NCI-H446 (cell line): ENCODE results near the gene CYBC1.

Source experiments
- DNase-seq, 2 experiments: peaks; one replicate each; lab custom pipeline; 2025; lab: John Stamatoyannopoulos, UW

CYBC1 gene

GRCh38 chr17:82450357-82451106, at the start of gene CYBC1:
TSS of gene CYBC1 (minus strand) at chr17:82450752. CDS start at chr17:82449254, 1,498 bp downstream.
- peak; percentile 88 to 96 for DNase-seq

DNA sequence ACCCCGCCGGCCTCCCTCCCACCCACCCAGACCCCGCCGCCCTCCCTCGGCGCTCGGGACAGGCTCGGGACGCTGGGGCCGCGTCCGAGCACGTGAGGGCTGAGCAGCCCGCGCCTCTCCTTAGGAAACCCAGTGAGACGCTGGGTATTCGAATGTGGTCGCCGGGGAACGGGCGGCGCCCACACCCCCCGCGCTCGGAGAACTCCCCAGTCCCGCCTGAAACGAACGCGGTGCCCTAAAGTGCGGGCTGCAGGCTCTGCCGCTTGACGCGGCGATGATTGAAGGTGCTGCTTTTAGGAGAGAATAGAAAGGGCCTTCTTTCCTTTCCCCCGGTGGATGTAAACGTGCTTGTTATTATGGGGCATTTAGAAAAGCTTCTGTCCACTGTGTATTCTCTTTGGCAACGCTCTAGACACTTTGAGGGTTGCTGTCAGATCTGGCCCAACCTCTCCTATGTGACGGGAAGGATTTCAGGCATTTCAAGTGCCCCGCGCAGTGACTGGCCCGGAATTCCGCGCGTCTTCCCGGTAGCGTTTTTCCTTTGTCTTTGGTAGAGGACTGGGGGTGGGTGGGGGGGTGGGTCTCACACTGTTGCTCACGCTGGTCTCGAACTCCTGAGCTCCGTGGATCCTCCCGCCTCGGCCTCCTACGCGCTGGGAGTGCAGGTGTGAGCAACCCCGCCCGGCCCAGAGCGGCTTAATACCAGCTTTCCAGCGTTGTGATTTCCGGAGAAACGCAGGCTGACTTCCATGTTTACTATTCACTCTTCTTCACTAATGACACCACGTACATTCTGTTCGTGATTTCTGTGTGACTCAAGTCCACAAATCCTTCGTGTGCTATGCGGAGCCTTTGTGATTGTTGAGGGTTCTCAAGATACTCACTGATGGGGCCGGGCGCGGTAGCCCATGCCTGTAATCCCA, 47.2 kb upstream of the CYBC1 start:
- peak in 1 of 2 experiments; percentile 69 for DNase-seq

GRCh38 chr17:82496529-82497434, 46.2 kb upstream of the CYBC1 start:
- peak; percentile 88 to 98 for DNase-seq

- DNase-seq: no peak
These were observed 45.4 kb upstream of the CYBC1 start for GRCh38 chr17:82495844-82496528.

DNA sequence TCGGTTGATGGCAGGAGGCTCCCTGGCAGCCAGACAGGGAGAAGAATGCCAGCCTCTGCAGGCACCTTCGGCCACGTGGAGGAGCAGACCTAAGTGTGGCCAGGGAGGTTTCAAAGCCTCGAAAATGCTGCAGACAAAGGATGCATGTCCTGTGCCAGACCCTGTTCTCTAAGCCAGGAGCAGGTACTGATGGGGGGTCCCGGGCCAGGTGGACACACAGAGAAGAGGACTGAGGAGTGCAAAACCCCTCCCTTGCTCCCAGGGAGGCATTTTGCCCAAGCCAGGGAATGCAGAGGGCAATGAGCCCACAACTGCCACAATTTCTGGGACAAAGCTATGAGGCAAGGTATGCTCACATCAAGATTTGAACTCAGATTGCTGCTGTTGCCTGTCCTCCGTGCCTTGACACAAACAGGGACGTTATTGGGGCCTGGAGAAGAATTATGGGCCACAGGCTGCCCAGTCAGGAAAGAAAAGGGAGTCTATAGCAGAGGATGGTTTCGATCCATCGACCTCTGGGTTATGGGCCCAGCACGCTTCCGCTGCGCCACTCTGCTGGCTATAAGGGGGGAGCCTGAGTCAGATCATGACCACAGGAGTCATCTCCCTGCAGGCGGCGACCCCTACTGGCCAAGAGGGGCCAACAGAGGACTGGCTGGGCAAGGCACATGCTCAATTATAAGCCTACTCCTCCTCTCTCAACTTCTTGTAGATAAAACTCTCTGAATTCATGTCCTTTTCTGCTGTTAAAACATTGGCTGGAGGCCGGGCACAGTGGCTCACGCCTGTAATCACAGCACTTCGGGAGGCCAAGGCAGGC, 43.9 kb upstream of the CYBC1 start:
- peak; percentile 86 to 91 for DNase-seq

DNA sequence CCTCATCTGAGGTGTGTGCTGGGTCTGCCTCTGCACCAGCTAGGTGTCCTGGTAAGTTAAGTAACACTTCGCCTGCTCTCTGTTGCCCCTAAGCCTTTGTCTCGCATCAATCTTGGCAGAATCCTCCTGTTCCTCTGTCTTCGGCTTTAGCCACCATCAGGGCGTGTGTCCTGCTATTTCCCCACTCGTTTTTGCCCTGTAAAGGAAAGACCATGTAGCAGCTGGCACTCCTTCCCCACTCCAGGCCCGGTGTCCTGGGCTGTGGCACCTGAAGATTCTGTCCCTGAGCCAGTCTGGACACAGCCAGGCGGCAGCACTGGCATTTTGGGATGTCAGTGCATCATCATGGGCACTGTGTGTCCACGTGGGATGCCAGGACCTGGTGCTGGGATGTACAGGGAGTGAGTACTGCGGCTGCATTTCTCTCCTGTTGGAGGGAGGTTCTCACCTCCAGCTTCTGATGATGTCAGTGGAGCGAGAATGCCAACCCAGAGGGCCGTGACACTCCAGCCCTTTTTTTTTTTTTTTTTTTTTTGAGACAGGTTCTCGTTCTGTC, 42.8 kb upstream of the CYBC1 start:
- no peak for DNase-seq

DNA sequence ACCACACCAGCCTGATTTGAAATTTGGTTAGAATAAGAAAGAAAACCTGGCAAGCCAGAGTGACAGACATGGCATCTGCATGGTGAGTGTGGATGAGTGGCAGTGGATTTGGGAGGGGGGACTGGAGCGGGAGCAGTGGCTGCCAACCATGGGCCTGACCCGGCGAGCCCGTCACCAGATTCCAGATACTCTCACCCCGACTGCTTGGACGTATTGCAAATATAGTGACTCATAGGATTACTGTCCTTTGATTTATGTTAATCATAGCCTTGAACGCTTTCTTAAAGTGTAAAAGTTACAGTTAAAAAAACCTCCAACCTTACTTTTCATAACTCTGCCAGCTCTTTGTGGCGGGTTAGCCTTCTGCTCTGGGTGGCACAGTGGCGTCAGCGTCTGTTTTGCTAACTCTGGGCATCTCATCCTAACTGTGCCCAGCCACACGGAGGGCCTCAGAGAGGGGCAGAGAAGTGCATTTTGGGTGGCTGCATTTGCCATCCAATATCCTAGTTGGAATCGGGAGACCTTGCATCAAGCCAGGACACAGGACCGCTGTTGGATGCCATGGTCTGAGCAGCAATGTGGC, 42.2 kb upstream of the CYBC1 start:
- DNase-seq: no peak

GRCh38 chr17:82491533-82491932, 41.0 kb upstream of the CYBC1 start:
- DNase-seq: no peak

- DNase-seq: no peak
These were observed 40.6 kb upstream of the CYBC1 start for GRCh38 chr17:82491196-82491530.

DNA sequence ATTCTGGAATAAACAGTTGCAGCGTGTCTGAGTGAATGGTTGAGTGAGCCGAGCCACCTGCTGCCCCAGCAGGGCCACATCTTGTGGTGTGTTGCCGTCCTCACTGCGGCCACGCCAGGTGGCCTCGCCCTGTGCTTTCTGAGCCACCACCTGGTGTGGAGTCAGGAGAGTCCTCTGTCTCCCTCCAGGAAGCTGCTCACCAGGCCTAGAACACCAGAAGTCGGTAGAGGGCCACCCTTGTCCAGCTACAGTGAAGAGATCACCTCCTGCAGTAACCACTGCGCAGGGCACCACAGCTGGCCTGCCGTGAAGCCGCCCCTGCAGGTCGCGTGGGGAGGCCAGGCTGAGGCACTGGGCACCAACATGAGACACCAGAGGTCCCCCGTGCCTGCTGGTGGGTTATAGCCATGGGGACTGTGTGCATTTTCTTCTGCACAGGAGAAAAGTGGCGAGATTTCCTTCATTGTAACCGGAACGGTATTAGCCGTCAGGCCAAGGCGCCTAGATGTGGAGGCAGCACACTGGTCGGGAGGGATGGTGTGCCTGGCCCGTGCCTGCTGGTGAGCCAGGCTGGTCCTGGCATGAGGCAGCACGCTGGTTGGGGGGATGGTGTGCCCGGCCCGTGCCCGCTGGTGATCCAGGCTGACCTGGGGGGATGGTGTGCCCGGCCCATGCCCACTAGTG, 40.1 kb upstream of the CYBC1 start:
- DNase-seq: no peak

- DNase-seq: no peak
These were observed 39.4 kb upstream of the CYBC1 start for GRCh38 chr17:82489851-82490511.

DNA sequence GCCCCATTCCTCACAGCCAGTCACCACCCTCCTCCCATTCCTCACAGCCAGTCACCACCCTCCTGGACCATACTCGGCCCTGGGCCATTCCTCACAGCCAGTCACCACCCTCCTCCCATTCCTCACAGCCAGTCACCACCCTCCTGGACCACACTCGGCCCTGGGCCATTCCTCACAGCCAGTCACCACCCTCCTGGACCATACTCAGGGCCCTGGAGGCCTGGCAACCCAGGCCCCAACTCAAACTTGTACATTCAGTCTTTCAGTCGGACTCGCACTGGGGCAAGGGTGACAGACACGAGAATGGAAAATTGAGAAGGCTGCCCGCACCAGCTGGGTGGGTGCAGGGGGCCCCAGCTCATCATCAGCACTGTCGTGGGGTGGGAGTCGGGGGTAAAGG, 38.6 kb upstream of the CYBC1 start:
- no peak for DNase-seq

DNA sequence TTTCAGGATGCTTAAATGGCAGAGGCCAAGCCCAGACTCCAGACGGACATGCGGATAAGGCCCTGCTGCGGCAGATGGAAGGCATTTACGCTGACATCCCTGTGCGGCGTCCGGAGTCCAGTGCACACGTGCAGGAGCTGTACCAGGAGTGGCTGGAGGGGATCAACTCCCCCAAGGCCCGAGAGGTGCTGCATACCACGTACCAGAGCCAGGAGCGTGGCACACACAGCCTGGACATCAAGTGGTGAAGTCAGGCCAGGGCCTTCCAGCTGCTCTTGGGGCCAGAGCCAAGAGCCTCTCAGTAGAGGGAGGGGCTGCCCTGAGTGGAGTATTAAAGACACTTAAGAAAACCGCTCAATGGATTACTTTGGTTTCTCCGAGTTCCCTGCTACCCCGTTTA, 37.4 kb upstream of the CYBC1 start:
- DNase-seq: no peak

DNA sequence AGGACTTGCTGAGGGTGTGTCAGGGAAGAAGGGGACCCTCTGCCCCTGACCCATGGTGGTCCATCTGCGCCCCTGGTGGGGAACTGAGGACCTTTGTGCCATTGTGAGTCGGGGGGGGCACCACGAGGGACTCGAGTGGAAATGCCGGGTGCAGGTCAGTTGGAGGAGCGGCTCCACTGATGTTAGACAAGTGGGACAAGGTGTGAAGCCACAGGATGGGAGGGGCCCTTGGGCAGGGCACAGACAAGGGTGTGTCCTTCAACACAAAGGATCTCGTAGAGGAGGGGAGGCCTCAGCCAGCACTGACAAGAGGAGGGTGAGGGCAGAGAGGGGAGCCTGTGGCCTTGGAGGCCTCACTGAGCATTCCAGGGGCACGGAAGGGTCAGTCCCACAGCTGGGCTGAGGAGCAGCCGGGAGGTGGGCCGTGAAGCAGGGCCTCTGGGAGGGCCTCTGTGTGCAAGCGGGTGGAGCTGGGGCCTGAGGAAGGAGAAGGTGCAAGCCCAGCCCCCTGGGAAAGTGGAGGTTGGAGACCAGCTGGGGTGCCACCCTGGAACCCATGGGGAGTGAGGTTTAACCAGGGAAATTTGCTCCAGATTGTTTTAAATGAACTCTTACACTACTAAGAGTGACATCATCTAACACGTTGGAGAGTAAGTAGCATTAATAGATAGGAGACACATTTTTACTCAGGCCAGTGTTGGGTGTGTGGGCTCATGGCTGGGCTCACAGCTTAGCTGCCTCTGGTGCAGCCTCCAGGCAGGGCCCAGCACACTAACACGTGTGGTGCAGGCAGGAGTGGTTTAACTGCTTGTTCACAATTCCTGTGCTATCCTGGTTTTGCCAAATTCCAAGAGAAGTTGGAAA, 35.9 kb upstream of the CYBC1 start:
- no peak for DNase-seq

- DNase-seq: no peak
These were observed 33.3 kb upstream of the CYBC1 start for GRCh38 chr17:82483836-82484235.

DNA sequence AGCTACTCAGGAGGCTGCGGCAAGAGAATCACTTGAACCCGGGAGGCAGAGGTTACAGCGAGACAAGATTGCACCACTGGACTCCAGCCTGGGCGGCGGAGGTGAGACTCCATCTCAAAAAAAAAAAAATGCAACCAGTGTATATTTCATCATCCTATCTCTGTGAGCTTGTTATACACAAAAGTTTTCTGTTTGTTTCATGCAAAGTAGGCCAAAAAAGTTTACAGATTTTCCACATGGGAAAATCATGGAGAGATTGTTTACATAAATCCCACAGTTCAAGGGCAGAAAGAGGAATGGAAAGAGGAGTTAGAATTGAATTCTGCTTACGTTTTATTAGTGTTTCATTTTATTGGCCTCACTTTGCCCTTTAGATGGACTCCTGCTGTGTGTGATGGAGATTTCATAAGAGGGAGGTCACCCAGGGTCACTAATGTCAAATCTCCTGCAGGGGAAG, 32.7 kb upstream of the CYBC1 start:
- DNase-seq: no peak

GRCh38 chr17:82480318-82480717, 29.8 kb upstream of the CYBC1 start:
- DNase-seq: no peak

DNA sequence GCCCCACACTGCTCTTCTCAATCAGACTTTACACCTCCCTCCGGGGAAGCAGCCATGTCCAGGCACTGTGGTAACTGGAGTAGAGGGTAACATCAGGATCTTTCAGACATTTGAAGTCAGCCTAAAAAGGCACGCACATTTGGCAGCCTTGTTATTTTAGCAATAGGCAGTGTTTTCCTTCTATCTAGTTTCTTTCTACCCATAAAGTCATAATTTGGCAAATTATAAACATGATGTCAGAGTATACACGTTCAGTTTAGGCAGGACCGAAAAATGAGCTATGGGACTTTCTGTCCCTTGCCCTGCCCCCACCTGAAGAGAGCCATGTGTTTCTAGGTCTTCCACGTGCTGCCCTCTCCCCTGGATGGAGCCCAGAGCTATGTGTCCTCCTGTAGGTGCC, 29.1 kb upstream of the CYBC1 start:
- no peak for DNase-seq
